ENCODE data around the gene PDE8B. TPM values are rescaled to one million over a fixed set of nuclear protein-coding genes. Genes with fewer than 3 reads are reported as not detected.

PDE8B gene
- total RNA-seq, 1 experiment from 2014 or later, result 0.07 TPM

DNA sequence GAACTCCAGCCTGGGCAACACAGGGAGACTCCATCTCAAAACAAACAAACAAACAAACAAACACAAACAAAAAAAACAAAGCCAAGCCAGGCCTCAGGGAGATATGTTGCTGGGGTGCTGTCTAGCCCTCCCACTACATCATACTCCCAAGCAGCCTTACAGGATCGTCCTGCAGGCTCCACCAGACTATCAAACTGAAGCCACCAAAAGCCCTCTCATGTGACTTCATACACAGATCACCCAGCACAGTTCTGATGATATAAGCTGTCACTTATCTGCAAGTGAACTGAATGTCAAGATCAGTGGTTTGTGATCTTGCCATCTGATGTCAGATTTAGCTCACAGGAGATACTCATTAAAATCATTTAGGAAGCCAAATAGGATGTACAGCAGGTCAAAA, 238.4 kb downstream of the PDE8B start:
- H3K23ac ChIP-seq (ENCODE audit: insufficient read length, low read depth, low read length), result no peak overlapping the region
- H3K27ac ChIP-seq (ENCODE audit: insufficient read length, low read depth, low read length), result no peak overlapping the region
- H3K4me1 Mint-ChIP-seq, result no peaks in the 10 kb centered on the region
- no CpG with 5 or more reads among the region's 1 CpG for WGBS (ENCODE audit: extremely low coverage, insufficient read length, low lambda C conversion rate)
- no peak overlapping the region for H3K56ac ChIP-seq (ENCODE audit: insufficient read length, low read depth, low read length)
- no peak overlapping the region for H4K8ac ChIP-seq (replicated peaks; ENCODE audit: insufficient read length, low read depth, low read length)
- H3K79me2 ChIP-seq (ENCODE audit: insufficient read depth, low read length), result no peaks in the 10 kb centered on the region
- no peak for TF ChIP-seq CTCF (conservative IDR thresholded peaks at IDR 0.05)
- no peak overlapping the region for H3K4ac ChIP-seq (ENCODE audit: low read depth, low read length)
- no peak overlapping the region for H2BK5ac ChIP-seq (ENCODE audit: insufficient read length, low read length)
- H3K4me3 Mint-ChIP-seq, result no peak overlapping the region
- no peaks in the 10 kb centered on the region for H3K9me3 ChIP-seq (ENCODE audit: control insufficient read depth, low read depth, low read length)
- no peak overlapping the region for H4K91ac ChIP-seq (ENCODE audit: insufficient read length, low read depth, low read length)
- H3K14ac ChIP-seq (ENCODE audit: insufficient read depth, low read length), result no peak overlapping the region
- no peak overlapping the region for H3K9ac ChIP-seq (ENCODE audit: extremely low read depth, insufficient read length, low read length)
- no peak overlapping the region for H2AFZ ChIP-seq (ENCODE audit: low read length)
- H3K4me1 ChIP-seq (ENCODE audit: insufficient read depth, low read length), result no peaks in the 10 kb centered on the region
- no peaks in the 10 kb centered on the region for H3K79me1 ChIP-seq (ENCODE audit: insufficient read depth, low read depth, low read length, poor library complexity, severe bottlenecking)
- H3K18ac ChIP-seq (ENCODE audit: insufficient read length, low read depth, low read length), result no peak overlapping the region
- H4K5ac ChIP-seq (ENCODE audit: insufficient read length, low read depth, low read length), result no peak overlapping the region
- no peaks in the 10 kb centered on the region for H3K23me2 ChIP-seq (ENCODE audit: insufficient read length, low read depth, low read length, poor library complexity, severe bottlenecking)
- DNase-seq, result no peak
- no peak overlapping the region for H2BK120ac ChIP-seq (ENCODE audit: low read depth, low read length, poor library complexity, severe bottlenecking)
- H3K27me3 Mint-ChIP-seq (ENCODE audit: low read depth), result no peaks in the 10 kb centered on the region
- H3K4me2 ChIP-seq (ENCODE audit: insufficient read depth, insufficient read length, low read length), result no peak overlapping the region
- no peak overlapping the region for H2BK15ac ChIP-seq (ENCODE audit: low read depth, low read length)
- H4K20me1 ChIP-seq (ENCODE audit: control insufficient read depth, insufficient read depth, insufficient read length), result no peaks in the 10 kb centered on the region
- H2AK5ac ChIP-seq (ENCODE audit: insufficient read length, low read length), result no peak overlapping the region
- H2BK20ac ChIP-seq (ENCODE audit: low read depth, low read length, poor library complexity, severe bottlenecking), result no peak overlapping the region
- no peaks in the 10 kb centered on the region for H3K27me3 ChIP-seq (ENCODE audit: insufficient read depth, low read length)
- no peak overlapping the region for H3K27ac Mint-ChIP-seq
- H2BK12ac ChIP-seq (ENCODE audit: insufficient read length, low read depth, low read length), result no peak overlapping the region
- peaks cover 18 to 45% (median 33%) of the 10 kb centered on the region in 3 experiments; a peak in 6 of 7 replicates for H3K36me3 Mint-ChIP-seq (ENCODE audit: insufficient read depth in 1 of 3, low read depth in 3 of 3)
- H3T11ph ChIP-seq (ENCODE audit: low read length), result no peak overlapping the region
- 0 out of 5 replicates have a peak, but pooled peaks cover 0 to 2% of the 10 kb centered on the region in 2 experiments for H3K9me3 Mint-ChIP-seq
